ENCODE data around the gene CDKL1.

DNA sequence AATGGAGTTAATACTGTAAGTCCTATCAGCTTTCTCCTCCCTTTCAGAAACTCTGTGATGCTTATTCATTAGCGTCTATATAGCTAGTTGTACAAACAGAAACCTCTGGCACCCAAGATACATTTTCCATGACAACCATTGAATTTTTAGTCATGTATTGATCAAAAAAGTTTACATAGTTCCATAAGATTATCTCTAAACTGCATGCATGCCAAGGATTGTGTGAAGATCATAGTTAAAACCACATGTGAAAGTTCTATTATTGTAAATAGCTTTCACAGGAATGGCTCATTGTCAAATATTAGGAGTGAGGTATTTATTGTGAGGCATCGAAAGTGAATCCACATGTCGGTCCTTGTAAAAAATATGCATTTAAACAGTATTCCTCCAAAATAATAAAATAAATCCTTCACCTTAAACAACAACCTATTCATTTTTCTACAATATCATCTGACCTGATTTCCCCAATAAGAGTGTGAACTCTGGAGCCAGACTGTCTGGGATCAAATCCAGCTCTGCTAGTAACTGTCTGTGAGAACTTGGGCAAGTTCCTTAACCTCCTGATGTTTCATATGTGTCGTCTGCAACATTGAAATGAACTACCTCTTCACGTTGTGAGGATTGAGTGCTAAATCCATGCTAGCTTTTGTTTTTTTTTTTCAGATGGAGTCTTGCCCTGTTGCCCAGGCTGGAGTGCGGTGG, 10.6 kb upstream of the CDKL1 start:
- no peak for TF ChIP-seq SAP130 (CRISPR knock-in tag; IDR thresholded peaks at IDR 0.05; ENCODE audit: low read depth)
- no peak for TF ChIP-seq NCOA2 (CRISPR knock-in tag; IDR thresholded peaks at IDR 0.05)
- TF ChIP-seq HNRNPK (IDR thresholded peaks at IDR 0.05; ENCODE audit: low read depth, low read length, poor library complexity, severe bottlenecking), result no peak
- TF ChIP-seq CEBPZ (IDR thresholded peaks at IDR 0.05; ENCODE audit: low read length), result no peak
- TF ChIP-seq ZNF652 (CRISPR knock-in tag; IDR thresholded peaks at IDR 0.05; ENCODE audit: borderline replicate concordance, low read depth), result no peak
- TF ChIP-seq, protein P1, sequence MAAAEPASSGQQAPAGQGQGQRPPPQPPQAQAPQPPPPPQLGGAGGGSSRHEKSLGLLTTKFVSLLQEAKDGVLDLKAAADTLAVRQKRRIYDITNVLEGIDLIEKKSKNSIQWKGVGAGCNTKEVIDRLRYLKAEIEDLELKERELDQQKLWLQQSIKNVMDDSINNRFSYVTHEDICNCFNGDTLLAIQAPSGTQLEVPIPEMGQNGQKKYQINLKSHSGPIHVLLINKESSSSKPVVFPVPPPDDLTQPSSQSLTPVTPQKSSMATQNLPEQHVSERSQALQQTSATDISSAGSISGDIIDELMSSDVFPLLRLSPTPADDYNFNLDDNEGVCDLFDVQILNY (CRISPR knock-in tag; conservative IDR thresholded peaks at IDR 0.05), result no peak
